ENCODE measurements around the gene DGKB.

DNA sequence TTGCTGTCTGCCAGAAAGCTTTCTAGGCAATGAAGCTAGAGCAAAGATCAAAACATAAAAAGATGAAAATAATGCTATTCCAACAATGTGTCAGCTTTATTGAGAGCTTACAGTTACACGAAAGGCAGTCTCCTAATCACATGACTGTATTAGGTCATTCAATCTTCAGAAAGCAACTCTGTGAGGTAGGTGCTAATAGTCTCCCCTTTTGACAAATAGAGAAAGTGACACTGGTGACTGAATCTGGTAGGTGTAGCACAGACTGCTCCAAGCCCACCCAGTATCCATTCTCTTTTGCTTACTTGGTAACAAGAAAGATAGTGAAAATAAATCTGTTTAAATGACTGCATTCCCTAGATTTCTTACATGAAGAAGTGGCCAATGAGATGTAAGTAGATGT, 58.8 kb downstream of the DGKB start:
- TF ChIP-seq, protein P1, sequence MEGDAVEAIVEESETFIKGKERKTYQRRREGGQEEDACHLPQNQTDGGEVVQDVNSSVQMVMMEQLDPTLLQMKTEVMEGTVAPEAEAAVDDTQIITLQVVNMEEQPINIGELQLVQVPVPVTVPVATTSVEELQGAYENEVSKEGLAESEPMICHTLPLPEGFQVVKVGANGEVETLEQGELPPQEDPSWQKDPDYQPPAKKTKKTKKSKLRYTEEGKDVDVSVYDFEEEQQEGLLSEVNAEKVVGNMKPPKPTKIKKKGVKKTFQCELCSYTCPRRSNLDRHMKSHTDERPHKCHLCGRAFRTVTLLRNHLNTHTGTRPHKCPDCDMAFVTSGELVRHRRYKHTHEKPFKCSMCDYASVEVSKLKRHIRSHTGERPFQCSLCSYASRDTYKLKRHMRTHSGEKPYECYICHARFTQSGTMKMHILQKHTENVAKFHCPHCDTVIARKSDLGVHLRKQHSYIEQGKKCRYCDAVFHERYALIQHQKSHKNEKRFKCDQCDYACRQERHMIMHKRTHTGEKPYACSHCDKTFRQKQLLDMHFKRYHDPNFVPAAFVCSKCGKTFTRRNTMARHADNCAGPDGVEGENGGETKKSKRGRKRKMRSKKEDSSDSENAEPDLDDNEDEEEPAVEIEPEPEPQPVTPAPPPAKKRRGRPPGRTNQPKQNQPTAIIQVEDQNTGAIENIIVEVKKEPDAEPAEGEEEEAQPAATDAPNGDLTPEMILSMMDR (IDR thresholded peaks at IDR 0.05; ENCODE audit: poor library complexity): no peak
- TF ChIP-seq EZH2phosphoT487 (IDR thresholded peaks at IDR 0.05; ENCODE audit: low read depth, severe bottlenecking, unreplicated experiment): no peak
